NB4 (cell line): ENCODE results near the gene EVA1C.

ENCODE experiments used
- POLR2A ChIP-seq: IDR thresholded peaks from 2 replicates; pipeline ENCODE4 v1.6.1; 2011; ENCODE audit warnings: mild to moderate bottlenecking; ENCODE audit not compliant: insufficient read length; ENCODE audit errors: extremely low read depth
- TF ChIP-seq, protein P1 (sequence below): IDR thresholded peaks from one replicate; pipeline ENCODE4 v1.5.1; 2012; ENCODE audit warnings: low read depth, low read length

DNA sequence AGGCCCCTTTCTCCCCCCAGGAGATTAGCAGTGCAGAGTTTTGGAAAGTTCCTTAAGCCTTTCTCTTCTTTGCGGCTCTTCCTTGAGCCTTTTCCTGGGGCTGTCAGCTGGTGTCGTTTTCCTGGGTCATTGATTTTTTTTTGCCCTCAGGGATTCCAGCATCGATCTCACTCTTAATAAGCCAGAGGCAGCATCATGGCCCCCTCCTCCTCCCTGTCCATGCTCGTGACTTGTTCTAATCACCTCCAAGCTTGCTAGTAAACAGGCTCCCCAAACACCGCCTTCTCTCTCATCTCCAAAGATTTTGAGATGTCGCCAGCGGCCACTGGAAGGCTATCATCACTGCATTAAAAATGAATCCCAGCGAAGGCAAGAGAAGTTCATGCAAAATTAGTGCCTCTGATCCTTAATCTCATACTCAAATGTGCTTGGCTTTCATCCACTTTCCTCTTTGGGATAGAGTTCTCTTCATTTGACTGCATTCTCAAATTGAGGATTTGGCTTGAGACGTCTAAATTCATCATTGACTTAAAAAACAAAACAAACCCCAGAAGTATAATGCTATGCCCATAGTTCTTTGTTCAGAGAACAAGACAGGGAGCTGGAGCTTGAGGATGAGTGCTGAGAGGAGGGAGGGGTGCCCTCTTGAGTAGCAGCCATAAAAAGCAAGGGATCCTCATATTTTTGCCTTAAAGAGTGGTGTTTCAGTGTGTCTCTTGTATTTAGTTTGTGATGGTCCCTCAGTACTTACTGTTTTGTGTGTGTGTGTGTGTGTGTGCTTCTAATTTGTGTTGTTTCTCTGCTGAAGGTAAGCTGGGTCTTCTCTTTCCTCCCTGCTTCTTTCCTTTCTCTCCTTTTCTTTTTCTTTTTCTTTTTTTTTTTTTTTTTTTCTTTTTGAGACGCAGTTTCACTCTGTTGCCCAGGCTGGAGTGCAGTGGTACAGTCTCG lies 3.2 kb downstream of the EVA1C start:
- TF ChIP-seq, protein P1, sequence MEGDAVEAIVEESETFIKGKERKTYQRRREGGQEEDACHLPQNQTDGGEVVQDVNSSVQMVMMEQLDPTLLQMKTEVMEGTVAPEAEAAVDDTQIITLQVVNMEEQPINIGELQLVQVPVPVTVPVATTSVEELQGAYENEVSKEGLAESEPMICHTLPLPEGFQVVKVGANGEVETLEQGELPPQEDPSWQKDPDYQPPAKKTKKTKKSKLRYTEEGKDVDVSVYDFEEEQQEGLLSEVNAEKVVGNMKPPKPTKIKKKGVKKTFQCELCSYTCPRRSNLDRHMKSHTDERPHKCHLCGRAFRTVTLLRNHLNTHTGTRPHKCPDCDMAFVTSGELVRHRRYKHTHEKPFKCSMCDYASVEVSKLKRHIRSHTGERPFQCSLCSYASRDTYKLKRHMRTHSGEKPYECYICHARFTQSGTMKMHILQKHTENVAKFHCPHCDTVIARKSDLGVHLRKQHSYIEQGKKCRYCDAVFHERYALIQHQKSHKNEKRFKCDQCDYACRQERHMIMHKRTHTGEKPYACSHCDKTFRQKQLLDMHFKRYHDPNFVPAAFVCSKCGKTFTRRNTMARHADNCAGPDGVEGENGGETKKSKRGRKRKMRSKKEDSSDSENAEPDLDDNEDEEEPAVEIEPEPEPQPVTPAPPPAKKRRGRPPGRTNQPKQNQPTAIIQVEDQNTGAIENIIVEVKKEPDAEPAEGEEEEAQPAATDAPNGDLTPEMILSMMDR = no peak
- no peak for TF ChIP-seq POLR2A
